ENCODE measurements around the gene POLD4. TPM values are rescaled to one million over a fixed set of nuclear protein-coding genes. Genes with fewer than 3 reads are reported as not detected.

The POLD4 gene
- total and polyA plus RNA-seq, 2 donors (not counting 3 experiments of a cell fraction or from before 2014, with no cell fraction given), result 50.1 to 204 TPM

GRCh38 chr11:67372321-67372992, 19.1 kb upstream of the POLD4 start:
- DNase-seq (ENCODE audit: low read depth, low spot score) (no peak), FAIRE-seq (no peak)
- H3K4me3 ChIP-seq (replicated peaks in 1 of 3; ENCODE audit: insufficient read depth in 1 of 3, low read depth in 1 of 3, low read length in 3 of 3), result peak overlapping the region; percentile 17 to 64 (median 42)
- peaks cover 38% of the 10 kb centered on the region for H3K4me1 ChIP-seq (ENCODE audit: control insufficient read depth, extremely low read depth, insufficient read depth, low read length)
- H2AFZ ChIP-seq (ENCODE audit: low read depth, low read length), result no peak overlapping the region
- peak overlapping the region; percentile 67 for H3K9ac ChIP-seq (replicated peaks; ENCODE audit: extremely low read depth, insufficient read depth, low read length)
- dilution Hi-C loops (cut with MboI; ENCODE audit: extremely low pct_ligation_motif_present, low sequenced_read_pairs), result no loop called here
- H3K27me3 ChIP-seq (ENCODE audit: control insufficient read depth in 2 of 2, insufficient read depth in 2 of 2, low read length in 2 of 2), result peaks cover 0 to 3% of the 10 kb centered on the region in 2 experiments
- H3K9me1 ChIP-seq (replicated peaks; ENCODE audit: control insufficient read depth, extremely low read depth, insufficient read depth, low read length), result no peaks in the 10 kb centered on the region
- H3K4me2 ChIP-seq (ENCODE audit: insufficient read depth, low read length), result peak overlapping the region; percentile 19
- peaks cover 14% of the 10 kb centered on the region for H3K79me2 ChIP-seq (ENCODE audit: control insufficient read depth, insufficient read depth, low read length)
- no peaks in the 10 kb centered on the region for H3K36me3 ChIP-seq (ENCODE audit: control insufficient read depth in 2 of 2, extremely low read depth in 1 of 2, insufficient read depth in 2 of 2, low read length in 2 of 2)
- no peak overlapping the region for H3K27ac ChIP-seq (ENCODE audit: insufficient read depth, low read depth, low read length)
- TF ChIP-seq POLR2A (IDR thresholded peaks at IDR 0.05; ENCODE audit: low read depth, low read length), result peak; percentile 63
- TF ChIP-seq POLR2AphosphoS5 (IDR thresholded peaks at IDR 0.05; ENCODE audit: insufficient read depth, low read depth, low read length), result no peak
- no TSS peak for BruUV-seq (replicated peaks)
- ChIA-PET CTCF (interaction anchor here (1.9 to 19.7 kb wide), 4 partner anchors 9 to 27 kb away, joined by 7 to 1051 read pairs (median 96); partner anchors contain the start of gene POLD4), POLR2A (interaction anchor here (0.6 kb wide), 1 partner anchor 9 kb away, joined by 3 read pairs; no protein-coding TSS in a partner anchor)
- H3K9me3 ChIP-seq (replicated peaks; ENCODE audit: control insufficient read depth, insufficient read depth, low read length), result no peaks in the 10 kb centered on the region
- no peaks in the 10 kb centered on the region for H4K20me1 ChIP-seq (replicated peaks; ENCODE audit: control insufficient read depth, extremely low read depth, insufficient read depth, low read length)
- intact Hi-C loops (cut with micrococcal nuclease), result no loop called here

GRCh38 chr11:67371911-67372320, 18.6 kb upstream of the POLD4 start:
- Histone ChIP-seq H4K20me1 (replicated peaks; ENCODE audit: control insufficient read depth, extremely low read depth, insufficient read depth, low read length) (no peaks in the 10 kb centered on the region), H3K4me2 (ENCODE audit: insufficient read depth, low read length) (peak overlapping the region; percentile 19), H3K9me1 (replicated peaks; ENCODE audit: control insufficient read depth, extremely low read depth, insufficient read depth, low read length) (no peaks in the 10 kb centered on the region), H3K4me3 (replicated peaks in 1 of 3; ENCODE audit: insufficient read depth in 1 of 3, low read depth in 1 of 3, low read length in 3 of 3) (peak overlapping the region in 1 of 3 experiments; percentile 64), H3K9ac (replicated peaks; ENCODE audit: extremely low read depth, insufficient read depth, low read length) (no peak overlapping the region), H3K4me1 (ENCODE audit: control insufficient read depth, extremely low read depth, insufficient read depth, low read length) (peaks cover 38% of the 10 kb centered on the region), H3K9me3 (replicated peaks; ENCODE audit: control insufficient read depth, insufficient read depth, low read length) (no peaks in the 10 kb centered on the region), H3K36me3 (ENCODE audit: control insufficient read depth in 2 of 2, extremely low read depth in 1 of 2, insufficient read depth in 2 of 2, low read length in 2 of 2) (no peaks in the 10 kb centered on the region), H3K27me3 (ENCODE audit: control insufficient read depth in 2 of 2, insufficient read depth in 2 of 2, low read length in 2 of 2) (peaks cover 0 to 3% of the 10 kb centered on the region in 2 experiments), H2AFZ (ENCODE audit: low read depth, low read length) (no peak overlapping the region), H3K27ac (ENCODE audit: insufficient read depth, low read depth, low read length) (no peak overlapping the region), H3K79me2 (ENCODE audit: control insufficient read depth, insufficient read depth, low read length) (peaks cover 14% of the 10 kb centered on the region)
- no TSS peak for BruUV-seq (replicated peaks)
- TF ChIP-seq EZH2 (IDR thresholded peaks at IDR 0.05; ENCODE audit: borderline replicate concordance, low read depth, low read length, severe bottlenecking) (no peak), POLR2A (IDR thresholded peaks at IDR 0.05; ENCODE audit: low read depth, low read length) (no peak), CTCF (IDR thresholded peaks at IDR 0.05; ENCODE audit: extremely low read depth in 1 of 2, insufficient read depth in 1 of 2, low read depth in 1 of 2, low read length in 2 of 2) (no peak), JUN (IDR thresholded peaks at IDR 0.05; ENCODE audit: borderline replicate concordance, insufficient read depth, insufficient read length, low read depth) (no peak), GATA2 (IDR thresholded peaks at IDR 0.05; ENCODE audit: insufficient read depth, insufficient read length, low read depth, low read length) (no peak), MYC (IDR thresholded peaks at IDR 0.05; ENCODE audit: low read depth, low read length) (no peak)
- intact Hi-C loops (cut with micrococcal nuclease), result no loop called here
- dilution Hi-C loops (cut with MboI; ENCODE audit: extremely low pct_ligation_motif_present, low sequenced_read_pairs), result no loop called here
- ChIA-PET POLR2A (no interaction called here), CTCF (interaction anchor here (1.1 to 19.7 kb wide), 4 partner anchors 9 to 26 kb away, joined by 5 to 1051 read pairs (median 96); partner anchors contain the start of gene POLD4)
- FAIRE-seq (no peak), DNase-seq (ENCODE audit: low read depth, low spot score) (no peak)
